Body of pancreas (tissue), 4 donors: Measurements from ENCODE around the gene PRRG4. TPM values are rescaled to one million over a fixed set of nuclear protein-coding genes. Genes with fewer than 3 reads are reported as not detected.
A peak's percentile ranks its signal among the peaks of the same experiment; 100 is the strongest.

Experiments used
- ATAC-seq: fragments of 150-250 bp; one replicate; pipeline ENCODE4 v1.9.1; 2016
- DNase-seq, 4 donors: peaks; one replicate each; pipeline ENCODE4 v3.0.0-alpha.2; 2019
- H3K27ac ChIP-seq, 4 donors: fragments of 200-600 bp; sonication (generic); 1 replicate in 3 of 4; 2 replicates in 1 of 4; pipeline versions ENCODE4 v1.5.1 to v1.6.1; 2016 to 2019; ENCODE audit warnings: mild to moderate bottlenecking in 1 of 4, mixed read lengths in 1 of 4, moderate library complexity in 1 of 4
- H3K27me3 ChIP-seq, 2 donors: fragments of 200-600 bp; sonication (generic); one replicate each; pipeline ENCODE4 v1.6.0; 2016; ENCODE audit warnings: mild to moderate bottlenecking in 1 of 2
- H3K36me3 ChIP-seq, 2 donors: fragments of 200-600 bp; sonication (generic); replicated peaks in 1 of 2; 2 replicates each; pipeline ENCODE4 v1.5.1; 2016; ENCODE audit warnings: low read depth in 2 of 2; ENCODE audit not compliant: insufficient read depth in 1 of 2
- H3K4me1 ChIP-seq: fragments of 200-600 bp; sonication (generic); one replicate; pipeline ENCODE4 v1.6.0; 2016
- H3K4me3 ChIP-seq, 2 donors: fragments of 200-600 bp; sonication (generic); 1 replicate in 1 of 2; 2 replicates in 1 of 2; pipeline ENCODE4 v1.5.1; 2016 to 2019
- H3K9me3 ChIP-seq, 3 donors: fragments of 200-600 bp; sonication (generic); 1 replicate in 2 of 3; 2 replicates in 1 of 3; pipeline ENCODE4 v1.5.1; 2016
- POLR2A ChIP-seq, 3 donors: fragments of 450-650 bp; IDR thresholded peaks; one replicate each; pipeline ENCODE4 v1.6.1; 2016; ENCODE audit warnings: antibody characterized with exemption in 3 of 3, mild to moderate bottlenecking in 2 of 3
- WGBS, 2 donors: methylation state at CpG; one replicate each; pipeline ENCODE4 v1.1.5; 2017; 5-methylcytosine and 5-hydroxymethylcytosine counted together
- intact Hi-C: fragments of 100-400 bp; cut with DNase I; formaldehyde crosslinking; loops from one replicate; pipeline ENCODE4 v1.15.1; 2023
- total RNA-seq, 2 donors: library from RNA; depleted of rRNA; stranded (reverse); fragments of >200 nt; gene quantifications; one replicate each; pipeline ENCODE4 v1.1.0, GENCODE V29; 2016
- TF ChIP-seq, protein P1 (sequence below), 7 experiments: fragments of 450-650 bp in 4 of 7; fragments of 200-600 bp in 3 of 7; sonication (generic) in 3 of 7; IDR thresholded peaks; one replicate each; pipeline ENCODE4 v1.5.1; 2016 to 2019; ENCODE audit warnings: antibody characterized with exemption in 7 of 7

PRRG4 gene
- total RNA-seq, 2 donors from 2014 or later = 2.3 to 5.7 TPM

- ATAC-seq = no peak
- Histone ChIP-seq H3K27me3 (peaks cover 0 to 4% of the 10 kb centered on the region in 2 donors), H3K4me3 (no peak overlapping the region), H3K9me3 (no peaks in the 10 kb centered on the region), H3K27ac (no peak overlapping the region), H3K36me3 (no peaks in the 10 kb centered on the region), H3K4me1 (peaks cover 7% of the 10 kb centered on the region)
- intact Hi-C loops = loop anchor here (10.0 kb wide), 1 partner anchor 466 kb away; no protein-coding TSS in a partner anchor
- no peak for TF ChIP-seq POLR2A (IDR thresholded peaks at IDR 0.05)
- TF ChIP-seq, protein P1, sequence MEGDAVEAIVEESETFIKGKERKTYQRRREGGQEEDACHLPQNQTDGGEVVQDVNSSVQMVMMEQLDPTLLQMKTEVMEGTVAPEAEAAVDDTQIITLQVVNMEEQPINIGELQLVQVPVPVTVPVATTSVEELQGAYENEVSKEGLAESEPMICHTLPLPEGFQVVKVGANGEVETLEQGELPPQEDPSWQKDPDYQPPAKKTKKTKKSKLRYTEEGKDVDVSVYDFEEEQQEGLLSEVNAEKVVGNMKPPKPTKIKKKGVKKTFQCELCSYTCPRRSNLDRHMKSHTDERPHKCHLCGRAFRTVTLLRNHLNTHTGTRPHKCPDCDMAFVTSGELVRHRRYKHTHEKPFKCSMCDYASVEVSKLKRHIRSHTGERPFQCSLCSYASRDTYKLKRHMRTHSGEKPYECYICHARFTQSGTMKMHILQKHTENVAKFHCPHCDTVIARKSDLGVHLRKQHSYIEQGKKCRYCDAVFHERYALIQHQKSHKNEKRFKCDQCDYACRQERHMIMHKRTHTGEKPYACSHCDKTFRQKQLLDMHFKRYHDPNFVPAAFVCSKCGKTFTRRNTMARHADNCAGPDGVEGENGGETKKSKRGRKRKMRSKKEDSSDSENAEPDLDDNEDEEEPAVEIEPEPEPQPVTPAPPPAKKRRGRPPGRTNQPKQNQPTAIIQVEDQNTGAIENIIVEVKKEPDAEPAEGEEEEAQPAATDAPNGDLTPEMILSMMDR (IDR thresholded peaks at IDR 0.05) = no peak
- WGBS, 2 donors = 24 to 43% methylated on average over 1 of the region's 1 CpG
- no peak for DNase-seq
Measured at GRCh38 chr11:32790916-32791315, 38.8 kb upstream of the PRRG4 start.

DNA sequence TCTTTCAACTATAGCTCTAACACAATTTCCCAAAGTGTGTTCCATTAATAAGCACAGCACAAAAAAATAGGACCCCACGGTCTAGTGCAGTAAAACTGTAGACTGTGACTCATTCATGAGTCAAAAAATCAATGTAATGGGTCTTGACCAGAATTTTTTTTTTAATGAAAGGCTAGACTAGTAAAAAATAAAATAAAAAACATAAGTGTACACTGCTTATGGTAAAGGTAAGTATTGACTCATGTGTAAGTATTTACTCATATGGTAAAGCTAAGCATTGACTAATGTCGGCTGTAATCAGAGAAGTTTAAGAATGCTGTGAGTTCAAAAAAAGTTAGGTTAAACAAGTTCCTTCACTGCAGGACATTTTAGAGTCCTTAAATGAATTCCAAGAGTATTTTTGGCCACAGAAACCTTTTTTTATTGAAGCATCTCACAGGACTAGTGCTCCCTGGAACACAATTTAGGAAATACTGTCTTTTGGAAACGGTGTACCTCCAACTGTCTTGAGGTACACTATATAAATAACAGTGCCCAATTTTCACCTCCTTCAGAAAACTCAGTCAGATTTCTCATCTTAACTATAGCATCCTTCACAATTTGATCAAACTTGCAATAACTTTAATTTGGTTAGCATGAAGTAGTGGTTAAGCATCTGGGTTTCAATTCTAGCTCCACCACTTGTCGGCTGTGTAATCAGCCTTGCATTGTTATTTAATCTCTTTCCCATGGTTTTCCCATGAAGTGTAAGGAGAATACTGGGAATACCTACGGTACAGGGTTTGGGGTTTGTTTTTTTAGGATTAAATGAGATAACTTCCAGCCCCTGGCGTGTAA is 37.4 kb upstream of the PRRG4 start:
- Histone ChIP-seq H3K27ac (no peak overlapping the region), H3K4me3 (no peak overlapping the region), H3K4me1 (peaks cover 7% of the 10 kb centered on the region), H3K36me3 (no peaks in the 10 kb centered on the region), H3K9me3 (no peaks in the 10 kb centered on the region), H3K27me3 (peaks cover 0 to 4% of the 10 kb centered on the region in 2 donors)
- peak; percentile 35 for ATAC-seq
- WGBS, 2 donors = 23 to 24% methylated on average over 6 of the region's 6 CpGs
- DNase-seq = no peak
- TF ChIP-seq POLR2A (IDR thresholded peaks at IDR 0.05) = no peak
- TF ChIP-seq, protein P1 (IDR thresholded peaks at IDR 0.05) = no peak
- intact Hi-C loops = loop anchor here (10.0 kb wide), 1 partner anchor 468 kb away; no protein-coding TSS in a partner anchor

DNA sequence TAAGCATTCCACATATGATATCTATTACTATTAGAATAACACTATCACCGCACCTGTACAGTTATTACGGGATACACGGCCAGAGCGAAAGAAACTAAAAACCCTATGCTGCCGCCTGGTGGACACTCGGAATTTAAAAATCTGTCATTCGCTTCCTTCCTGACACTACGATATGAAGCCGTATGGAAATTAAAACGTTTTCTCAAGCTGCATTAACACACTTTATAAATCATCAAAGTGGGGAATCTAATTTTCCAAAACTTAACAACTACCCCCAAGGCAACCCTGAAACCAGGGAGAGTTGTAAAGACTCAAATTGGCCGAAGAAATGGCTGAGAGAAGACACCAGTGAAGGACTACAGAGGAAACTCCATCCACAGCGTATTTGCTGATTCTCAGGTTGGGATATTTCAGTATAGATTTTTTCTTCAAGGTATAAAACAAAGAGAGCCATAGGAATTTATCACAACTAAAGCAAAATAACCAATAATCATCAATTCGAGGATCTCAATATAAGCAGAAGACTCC is 36.7 kb upstream of the PRRG4 start:
- intact Hi-C loops = loop anchor here (10.0 kb wide), 1 partner anchor 468 kb away; no protein-coding TSS in a partner anchor
- H3K9me3 ChIP-seq = no peaks in the 10 kb centered on the region
- ATAC-seq (peak; percentile 81), DNase-seq (peak; percentile 58 to 79 (median 75))
- no peak overlapping the region for H3K27ac ChIP-seq
- WGBS, 2 donors = 12 to 14% methylated on average over 13 of the region's 13 CpGs
- H3K4me1 ChIP-seq = peaks cover 7% of the 10 kb centered on the region
- no peak overlapping the region for H3K4me3 ChIP-seq
- H3K27me3 ChIP-seq = peaks cover 0 to under 1% of the 10 kb centered on the region in 2 donors
- H3K36me3 ChIP-seq = no peaks in the 10 kb centered on the region
- TF ChIP-seq, protein P1 (IDR thresholded peaks at IDR 0.05) = peak in 6 of 7 experiments; percentile 56 to 73 (median 68)
- TF ChIP-seq POLR2A (IDR thresholded peaks at IDR 0.05) = no peak

- no peak for DNase-seq
- 84 to 88% methylated on average over 12 of the region's 12 CpGs for WGBS, 2 donors
Measured at GRCh38 chr11:32794439-32794838, 35.3 kb upstream of the PRRG4 start, which contains the start of gene CCDC73. Gene CCDC73, minus strand, starts transcription at chr11:32794662. Its CDS starts 34,419 bp downstream, at chr11:32760243.

More at GRCh38 chr11:32794439-32794838, 35.3 kb upstream of the PRRG4 start, which contains the start of gene CCDC73:
- H3K36me3 ChIP-seq = no peaks in the 10 kb centered on the region
- no peak within 1 kb of the TSS for H3K4me3 ChIP-seq
- H3K27me3 ChIP-seq = no peaks in the 10 kb centered on the region
- intact Hi-C loops = loop anchor here (10.0 kb wide), 1 partner anchor 470 kb away; no protein-coding TSS in a partner anchor
- ATAC-seq = no peak
- H3K9me3 ChIP-seq = no peaks in the 10 kb centered on the region
- no peak for TF ChIP-seq POLR2A (IDR thresholded peaks at IDR 0.05)
- TF ChIP-seq, protein P1 (IDR thresholded peaks at IDR 0.05) = no peak
- H3K4me1 ChIP-seq = peaks cover 7% of the 10 kb centered on the region
- no peak within 1 kb of the TSS for H3K27ac ChIP-seq
